ENCODE measurements around the gene SENP8. TPM values are rescaled to one million over a fixed set of nuclear protein-coding genes. Genes with fewer than 3 reads are reported as not detected.
A peak's percentile ranks its signal among the peaks of the same experiment; 100 is the strongest.

Gene SENP8
- total and polyA plus RNA-seq, 2 of the 13 experiments (the other 11 are each of a cell fraction or from before 2014, with no cell fraction given), result 2.7 to 3.0 TPM

GRCh38 chr15:72168808-72169190 is 50.6 kb downstream of the SENP8 start (continued):
- TF ChIP-seq ZNF703 (CRISPR knock-in tag; IDR thresholded peaks at IDR 0.05; ENCODE audit: borderline replicate concordance) (no peak), RAD51 (IDR thresholded peaks at IDR 0.05; ENCODE audit: borderline replicate concordance) (no peak), AGO2 (optimal IDR thresholded peaks at IDR 0.05; ENCODE audit: low read depth, low read length) (no peak), HDAC6 (IDR thresholded peaks at IDR 0.05; ENCODE audit: low read depth, low read length) (no peak), SMC3 (IDR thresholded peaks at IDR 0.05; ENCODE audit: low read length) (no peak)

GRCh38 chr15:72169236-72169920 is 51.2 kb downstream of the SENP8 start:
- BruUV-seq (replicated peaks), result no TSS peak

More at GRCh38 chr15:72169236-72169920, 51.2 kb downstream of the SENP8 start:
- in situ Hi-C loops (cut with HindIII; ENCODE audit: extremely low pct_ligation_motif_present, low pct_unique_long_range_greater_than_20kb), result no loop called here
- H3K4me2 ChIP-seq (ENCODE audit: low read depth, low read length), result peak overlapping the region; percentile 21; the same call in 1 of the 2 replicates
- H3K4me3 ChIP-seq (replicated peaks in 1 of 3; ENCODE audit: insufficient read depth in 1 of 3, low read depth in 2 of 3, low read length in 3 of 3), result no peak overlapping the region
- H3K27me3 ChIP-seq (ENCODE audit: control insufficient read depth in 1 of 2, insufficient read depth in 2 of 2, low read length in 2 of 2), result peaks cover 6 to 37% of the 10 kb centered on the region in 2 experiments; a peak in 3 of 5 replicates
- H2AFZ ChIP-seq (ENCODE audit: low read length), result no peak overlapping the region
- intact Hi-C loops (cut with micrococcal nuclease; ENCODE audit: unreplicated experiment), result no loop called here
- ChIA-PET POLR2A (no interaction called here), CTCF (ENCODE audit: low intra/inter-chr PET ratio, low total read pairs) (no interaction called here)
- TF ChIP-seq ZNF563 (CRISPR knock-in tag; IDR thresholded peaks at IDR 0.05), result no peak
- TF ChIP-seq MXD4 (CRISPR knock-in tag; IDR thresholded peaks at IDR 0.05), result no peak
- no peak for TF ChIP-seq ZBTB25 (CRISPR knock-in tag; IDR thresholded peaks at IDR 0.05)
- no peak for TF ChIP-seq HOXD1 (CRISPR knock-in tag; IDR thresholded peaks at IDR 0.05)
- TF ChIP-seq HMG20A (CRISPR knock-in tag; IDR thresholded peaks at IDR 0.05; ENCODE audit: borderline replicate concordance), result no peak
- no peak for TF ChIP-seq SALL1 (CRISPR knock-in tag; IDR thresholded peaks at IDR 0.05)
- no peaks in the 10 kb centered on the region for H3K79me2 ChIP-seq (ENCODE audit: insufficient read depth, low read length)
- WGBS (ENCODE audit: low lambda C conversion rate), result 74% methylated on average over 4 of the region's 10 CpGs
- no peak for FAIRE-seq
- H3K9ac ChIP-seq (ENCODE audit: insufficient read depth, low read depth, low read length), result no peak overlapping the region
- H3K4me1 ChIP-seq (ENCODE audit: insufficient read depth, low read length), result peaks cover 26% of the 10 kb centered on the region
- no peaks in the 10 kb centered on the region for H3K36me3 ChIP-seq (replicated peaks in 1 of 2; ENCODE audit: control insufficient read depth in 1 of 2, insufficient read depth in 2 of 2, low read length in 2 of 2)
- H3K9me3 ChIP-seq (ENCODE audit: low read length), result no peaks in the 10 kb centered on the region
- no peak for DNase-seq (ENCODE audit: low spot score)
- H4K20me1 ChIP-seq (ENCODE audit: insufficient read depth, low read length), result no peaks in the 10 kb centered on the region
- ATAC-seq, result peak; percentile 14; the same call in 2 of the 3 replicates
- H3K27ac ChIP-seq (ENCODE audit: extremely low read length, insufficient read depth, low read length), result no peak overlapping the region

All from HepG2 (cell line).